HCT116 (cell line): ENCODE data around the gene TNN.

Experiments used
- CEBPB ChIP-seq: IDR thresholded peaks from 2 replicates; pipeline ENCODE4 v1.6.1; 2012; ENCODE audit warnings: low read depth
- EZH2 ChIP-seq: fragments of 200-600 bp; sonication (generic); IDR thresholded peaks from 2 replicates; pipeline ENCODE4 v1.6.1; 2017; ENCODE audit warnings: antibody characterized with exemption, mixed run types
- EZH2phosphoT487 ChIP-seq: fragments of 200-600 bp; IDR thresholded peaks from 2 replicates; pipeline ENCODE4 v1.6.1; 2018; ENCODE audit warnings: antibody characterized with exemption, borderline replicate concordance
- FOSL1 ChIP-seq: IDR thresholded peaks from 2 replicates; pipeline ENCODE4 v1.6.1; 2012; ENCODE audit warnings: low read depth
- JUND ChIP-seq: IDR thresholded peaks from 2 replicates; pipeline ENCODE4 v1.6.1; 2012
- POLR2A ChIP-seq: IDR thresholded peaks from 2 replicates; pipeline ENCODE4 v1.7.0; 2011; ENCODE audit warnings: borderline replicate concordance; ENCODE audit not compliant: insufficient read depth, insufficient read length; ENCODE audit errors: extremely low read depth
- POLR2AphosphoS5 ChIP-seq: IDR thresholded peaks from 2 replicates; pipeline ENCODE4 v1.6.1; 2011; ENCODE audit warnings: mild to moderate bottlenecking, low read depth, low read length, moderate library complexity
- SP1 ChIP-seq: IDR thresholded peaks from 2 replicates; pipeline ENCODE4 v1.6.1; 2012; ENCODE audit warnings: low read depth
- YY1 ChIP-seq: IDR thresholded peaks from 2 replicates; pipeline ENCODE4 v1.6.1; 2011; ENCODE audit warnings: low read length, low read depth, moderate library complexity, mild to moderate bottlenecking; ENCODE audit not compliant: insufficient replicate concordance; ENCODE audit errors: extremely low read depth
- TF ChIP-seq, protein P1 (sequence below), 3 experiments: fragments of 200-600 bp in 1 of 3; sonication (generic) in 1 of 3; IDR thresholded peaks in 2 of 3; conservative IDR thresholded peaks in 1 of 3; 2 replicates each; pipeline ENCODE4 v1.5.1; 2012 to 2017; ENCODE audit warnings: low read depth in 2 of 3, low read length in 2 of 3, antibody characterized with exemption in 1 of 3, borderline replicate concordance in 1 of 3, control low read depth in 1 of 3, mild to moderate bottlenecking in 1 of 3, mixed read lengths in 1 of 3, mixed run types in 1 of 3, moderate library complexity in 1 of 3; ENCODE audit not compliant: insufficient read depth in 1 of 3

DNA sequence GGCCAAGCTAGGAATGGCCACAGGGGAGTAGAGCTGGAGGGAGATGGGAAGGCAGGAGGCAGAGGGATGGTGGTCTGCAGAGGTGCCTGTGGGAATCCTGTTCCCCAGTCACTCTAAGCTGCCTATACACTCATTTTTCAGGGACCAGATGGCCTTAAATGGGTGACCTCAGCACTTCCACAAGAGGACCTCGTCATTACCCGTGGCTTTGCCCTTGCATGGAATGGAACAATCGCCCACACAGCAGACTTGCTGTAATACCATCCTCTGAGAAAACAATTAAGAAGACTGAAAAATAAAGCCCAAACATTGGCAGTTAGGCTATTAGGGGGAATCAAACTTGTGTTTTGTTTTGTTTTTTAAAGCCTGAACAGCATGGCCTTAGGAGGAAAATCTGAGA lies 12.9 kb upstream of the TNN start:
- TF ChIP-seq JUND (no peak), POLR2AphosphoS5 (no peak), POLR2A (no peak), CEBPB (no peak), EZH2 (no peak), EZH2phosphoT487 (no peak), YY1 (no peak), FOSL1 (no peak), SP1 (no peak)
- TF ChIP-seq, protein P1, sequence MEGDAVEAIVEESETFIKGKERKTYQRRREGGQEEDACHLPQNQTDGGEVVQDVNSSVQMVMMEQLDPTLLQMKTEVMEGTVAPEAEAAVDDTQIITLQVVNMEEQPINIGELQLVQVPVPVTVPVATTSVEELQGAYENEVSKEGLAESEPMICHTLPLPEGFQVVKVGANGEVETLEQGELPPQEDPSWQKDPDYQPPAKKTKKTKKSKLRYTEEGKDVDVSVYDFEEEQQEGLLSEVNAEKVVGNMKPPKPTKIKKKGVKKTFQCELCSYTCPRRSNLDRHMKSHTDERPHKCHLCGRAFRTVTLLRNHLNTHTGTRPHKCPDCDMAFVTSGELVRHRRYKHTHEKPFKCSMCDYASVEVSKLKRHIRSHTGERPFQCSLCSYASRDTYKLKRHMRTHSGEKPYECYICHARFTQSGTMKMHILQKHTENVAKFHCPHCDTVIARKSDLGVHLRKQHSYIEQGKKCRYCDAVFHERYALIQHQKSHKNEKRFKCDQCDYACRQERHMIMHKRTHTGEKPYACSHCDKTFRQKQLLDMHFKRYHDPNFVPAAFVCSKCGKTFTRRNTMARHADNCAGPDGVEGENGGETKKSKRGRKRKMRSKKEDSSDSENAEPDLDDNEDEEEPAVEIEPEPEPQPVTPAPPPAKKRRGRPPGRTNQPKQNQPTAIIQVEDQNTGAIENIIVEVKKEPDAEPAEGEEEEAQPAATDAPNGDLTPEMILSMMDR (IDR thresholded peaks at IDR 0.05 in 2 of 3, conservative IDR thresholded peaks at IDR 0.05 in 1 of 3; ENCODE audit: borderline replicate concordance in 1 of 3, insufficient read depth in 1 of 3, low read depth in 2 of 3, low read length in 2 of 3): no peak
